ENCODE measurements around the gene CELF4.

The CELF4 gene

GRCh38 chr18:37249171-37249886 is 316.3 kb downstream of the CELF4 start:
- DNase-seq, result no peak

GRCh38 chr18:37248281-37248680 is 317.3 kb downstream of the CELF4 start:
- DNase-seq, result no peak

- no peak for DNase-seq
Measured at GRCh38 chr18:37247497-37248161, 318.0 kb downstream of the CELF4 start.

- DNase-seq, result no peak
Measured at GRCh38 chr18:37246779-37247340, 318.7 kb downstream of the CELF4 start.

GRCh38 chr18:37244618-37245017 is 321.0 kb downstream of the CELF4 start:
- DNase-seq, result no peak

GRCh38 chr18:37243741-37244140 is 321.9 kb downstream of the CELF4 start:
- no peak for DNase-seq

GRCh38 chr18:37242826-37243560 is 322.6 kb downstream of the CELF4 start:
- DNase-seq, result no peak

GRCh38 chr18:37242091-37242490 is 323.5 kb downstream of the CELF4 start:
- DNase-seq, result no peak

GRCh38 chr18:37238282-37239108 is 327.1 kb downstream of the CELF4 start:
- DNase-seq, result no peak

- no peak for DNase-seq
Measured at GRCh38 chr18:37235583-37235982, 330.0 kb downstream of the CELF4 start.

GRCh38 chr18:37231251-37231650 is 334.3 kb downstream of the CELF4 start:
- DNase-seq, result no peak

- no peak for DNase-seq
Measured at GRCh38 chr18:37230768-37231167, 334.8 kb downstream of the CELF4 start.

GRCh38 chr18:37225279-37225678 is 340.3 kb downstream of the CELF4 start:
- DNase-seq, result no peak

GRCh38 chr18:37222999-37223378 is 342.6 kb downstream of the CELF4 start:
- no peak for DNase-seq

- no peak for DNase-seq
Measured at GRCh38 chr18:37222354-37222998, 343.1 kb downstream of the CELF4 start.

GRCh38 chr18:37219257-37219656 is 346.3 kb downstream of the CELF4 start:
- no peak for DNase-seq

- no peak for DNase-seq
Measured at GRCh38 chr18:37218022-37218590, 347.5 kb downstream of the CELF4 start.

- no peak for DNase-seq
Measured at GRCh38 chr18:37210781-37211180, 354.8 kb downstream of the CELF4 start.

GRCh38 chr18:37207343-37207742 is 358.3 kb downstream of the CELF4 start:
- DNase-seq, result no peak

- DNase-seq, result no peak
Measured at GRCh38 chr18:37199741-37200140, 365.9 kb downstream of the CELF4 start.
